GM19099 (cell line): Measurements from ENCODE around the gene TAS2R39.

Experiments used
- POLR2A ChIP-seq: IDR thresholded peaks from 3 replicates; pipeline ENCODE4 v1.6.1; 2011; ENCODE audit warnings: low read depth; ENCODE audit not compliant: insufficient read length; ENCODE audit errors: extremely low read depth

Gene TAS2R39

GRCh38 chr7:143210541-143210940 is 27.3 kb downstream of the TAS2R39 start:
- TF ChIP-seq POLR2A: no peak

- no peak for TF ChIP-seq POLR2A
Measured at GRCh38 chr7:143214789-143215679, 31.8 kb downstream of the TAS2R39 start.

GRCh38 chr7:143216151-143216550 is 32.9 kb downstream of the TAS2R39 start:
- TF ChIP-seq POLR2A: no peak

- no peak for TF ChIP-seq POLR2A
Measured at GRCh38 chr7:143216686-143217085, 33.5 kb downstream of the TAS2R39 start.

GRCh38 chr7:143217806-143218205 is 34.6 kb downstream of the TAS2R39 start:
- TF ChIP-seq POLR2A: no peak

GRCh38 chr7:143221286-143221685 is 38.1 kb downstream of the TAS2R39 start:
- TF ChIP-seq POLR2A: no peak

GRCh38 chr7:143221737-143222136 is 38.5 kb downstream of the TAS2R39 start, which contains the start of gene TAS2R40:
TAS2R40 (plus strand) TSS chr7:143222037; CDS start chr7:143222079, 42 bp downstream.
- no peak for TF ChIP-seq POLR2A

GRCh38 chr7:143222782-143223181 is 39.6 kb downstream of the TAS2R39 start:
- no peak for TF ChIP-seq POLR2A

GRCh38 chr7:143223784-143224183 is 40.6 kb downstream of the TAS2R39 start:
- no peak for TF ChIP-seq POLR2A

- TF ChIP-seq POLR2A: no peak
Measured at GRCh38 chr7:143225047-143225446, 41.8 kb downstream of the TAS2R39 start.

GRCh38 chr7:143227806-143228205 is 44.6 kb downstream of the TAS2R39 start:
- no peak for TF ChIP-seq POLR2A

- TF ChIP-seq POLR2A: no peak
Measured at GRCh38 chr7:143229054-143229790, 46.0 kb downstream of the TAS2R39 start.

- no peak for TF ChIP-seq POLR2A
Measured at GRCh38 chr7:143230602-143231457, 47.6 kb downstream of the TAS2R39 start.
